Aorta (tissue), 5 donors: ENCODE data around the gene TBX10. TPM values are rescaled to one million over a fixed set of nuclear protein-coding genes. Genes with fewer than 3 reads are reported as not detected.
A peak's percentile ranks its signal among the peaks of the same experiment; 100 is the strongest.

Experiments used
- ATAC-seq: fragments of 200-7000 bp; cut with Tn5 transposase; one replicate; pipeline ENCODE4 v1.9.1; 2022; ENCODE audit warnings: moderate library complexity; ENCODE audit not compliant: low FRiP score
- DNase-seq, 2 donors: peaks; one replicate each; pipeline ENCODE4 v3.0.0-alpha.2; 2020
- H3K27ac ChIP-seq, 2 donors: one replicate each; pipeline ENCODE4 v1.5.1; 2013; ENCODE audit warnings: low read length in 2 of 2, mild to moderate bottlenecking in 2 of 2, moderate library complexity in 2 of 2, control low read depth in 1 of 2, inconsistent platforms in 1 of 2, low read depth in 1 of 2
- H3K27me3 ChIP-seq, 2 donors: one replicate each; pipeline ENCODE4 v1.6.1; 2013; ENCODE audit warnings: control low read depth in 1 of 2, low read length in 1 of 2, mild to moderate bottlenecking in 1 of 2, moderate library complexity in 1 of 2; ENCODE audit not compliant: insufficient read depth in 2 of 2, control insufficient read depth in 1 of 2
- H3K36me3 ChIP-seq, 2 donors: one replicate each; pipeline ENCODE4 v1.6.1; 2013; ENCODE audit warnings: control low read depth in 1 of 2, low read length in 1 of 2, mild to moderate bottlenecking in 1 of 2; ENCODE audit not compliant: insufficient read depth in 2 of 2, control insufficient read depth in 1 of 2
- H3K4me1 ChIP-seq, 2 donors: one replicate each; pipeline ENCODE4 v1.6.1; 2013; ENCODE audit warnings: low read length in 2 of 2, control low read depth in 1 of 2, mild to moderate bottlenecking in 1 of 2, moderate library complexity in 1 of 2; ENCODE audit not compliant: insufficient read depth in 2 of 2, control insufficient read depth in 1 of 2
- H3K4me3 ChIP-seq, 2 donors: one replicate each; pipeline ENCODE4 v1.5.1; 2013; ENCODE audit warnings: low read length in 2 of 2, control low read depth in 1 of 2, mild to moderate bottlenecking in 1 of 2
- H3K9me3 ChIP-seq: one replicate; pipeline ENCODE4 v1.6.1; 2013; ENCODE audit warnings: mild to moderate bottlenecking, low read length; ENCODE audit not compliant: control insufficient read depth
- WGBS, 2 donors: extraction: QIAGEN DNeasy Blood & Tissue Kit; methylation state at CpG; one replicate each; pipeline ENCODE4 v1.1.7; 2013; 5-methylcytosine and 5-hydroxymethylcytosine counted together
- intact Hi-C, 2 donors: fragments of 100-400 bp; cut with DNase I; formaldehyde crosslinking; loops; one replicate each; pipeline versions ENCODE4 v1.14.2 to v1.15.0; 2022
- polyA plus RNA-seq, 2 donors: library from polyadenylated mRNA; stranded (reverse); fragments of 200-250 nt; gene quantifications; one replicate each; pipeline ENCODE4 v1.2.3, GENCODE V29; 2013
- total RNA-seq, 2 donors: library from RNA; stranded (reverse); fragmentation: NEBNext Ultra II Directional; extraction: Animal tissue kit (Norgen Biotek cat#: 25700); gene quantifications; one replicate each; pipeline ENCODE4 v1.2.1, GENCODE V29; 2021
- donor health status: healthy with polysubstance abuse.
- donor health status: Bipolar disorder and iron deficiency.
- donor health status: DM: no; HTN: no; CAD: no.
- donor health status: DM: no; HTN: no; CAD: no.
- donor health status: DM: yes; HTN: yes; CAD: no.

TBX10 gene
- total and polyA plus RNA-seq, 4 donors: 0.23 to 5.4 TPM; not detected in 2

- DNase-seq (peak; percentile 44 to 50), ATAC-seq (no peak)
- Histone ChIP-seq H3K4me3 (no peak overlapping the region), H3K9me3 (no peaks in the 10 kb centered on the region), H3K27ac (no peak overlapping the region), H3K4me1 (no peaks in the 10 kb centered on the region), H3K27me3 (no peaks in the 10 kb centered on the region), H3K36me3 (no peaks in the 10 kb centered on the region)
- 71 to 79% methylated on average over 12 of the region's 12 CpGs for WGBS, 2 donors
- intact Hi-C loops: no loop called here
Observed at GRCh38 chr11:67648796-67649613, 9.4 kb upstream of the TBX10 start.

- Histone ChIP-seq H3K4me3 (no peak overlapping the region), H3K27ac (no peak overlapping the region), H3K9me3 (no peaks in the 10 kb centered on the region), H3K27me3 (no peaks in the 10 kb centered on the region), H3K36me3 (no peaks in the 10 kb centered on the region), H3K4me1 (no peaks in the 10 kb centered on the region)
- intact Hi-C loops: no loop called here
- ATAC-seq: no peak
- peak; percentile 38 to 69 for DNase-seq
- 72 to 85% methylated on average over 12 of the region's 12 CpGs for WGBS, 2 donors
Observed at GRCh38 chr11:67648140-67648795, 8.7 kb upstream of the TBX10 start.

- 66 to 78% methylated on average over 13 to 15 of the region's 15 CpGs for WGBS, 2 donors
- no peaks in the 10 kb centered on the region for H3K9me3 ChIP-seq
- H3K27me3 ChIP-seq: no peaks in the 10 kb centered on the region
- H3K27ac ChIP-seq: no peak overlapping the region
- H3K4me3 ChIP-seq: no peak overlapping the region
- intact Hi-C loops: no loop called here
- no peaks in the 10 kb centered on the region for H3K36me3 ChIP-seq
- no peak for ATAC-seq
- peak in 1 of 2 donors; percentile 64 for DNase-seq
- H3K4me1 ChIP-seq: no peaks in the 10 kb centered on the region
Observed at GRCh38 chr11:67647471-67647870, 7.9 kb upstream of the TBX10 start.

- no peaks in the 10 kb centered on the region for H3K4me1 ChIP-seq
- no peak overlapping the region for H3K4me3 ChIP-seq
- no peaks in the 10 kb centered on the region for H3K27me3 ChIP-seq
- peak; percentile 48 to 57 for DNase-seq
- no peak overlapping the region for H3K27ac ChIP-seq
- no peaks in the 10 kb centered on the region for H3K36me3 ChIP-seq
- intact Hi-C loops: no loop called here
- no peaks in the 10 kb centered on the region for H3K9me3 ChIP-seq
- WGBS, 2 donors: 77 to 83% methylated on average over 22 to 24 of the region's 24 CpGs
- no peak for ATAC-seq
Observed at GRCh38 chr11:67646535-67647336, 7.2 kb upstream of the TBX10 start.

GRCh38 chr11:67645521-67646461 lies 6.2 kb upstream of the TBX10 start:
- ATAC-seq (no peak), DNase-seq (peak in 1 of 2 donors; percentile 62)
- intact Hi-C loops: no loop called here
- Histone ChIP-seq H3K36me3 (no peaks in the 10 kb centered on the region), H3K9me3 (no peaks in the 10 kb centered on the region), H3K4me3 (no peak overlapping the region), H3K4me1 (no peaks in the 10 kb centered on the region), H3K27ac (no peak overlapping the region), H3K27me3 (no peaks in the 10 kb centered on the region)
- 80 to 85% methylated on average over 22 to 24 of the region's 24 CpGs for WGBS, 2 donors

- no peak for ATAC-seq
- intact Hi-C loops: no loop called here
- WGBS, 2 donors: 91 to 92% methylated on average over 22 of the region's 22 CpGs
Observed at GRCh38 chr11:67644472-67645418, 5.2 kb upstream of the TBX10 start.

GRCh38 chr11:67644042-67644441 lies 4.5 kb upstream of the TBX10 start:
- Histone ChIP-seq H3K9me3 (no peaks in the 10 kb centered on the region), H3K4me3 (no peak overlapping the region), H3K4me1 (no peaks in the 10 kb centered on the region), H3K36me3 (no peaks in the 10 kb centered on the region), H3K27ac (no peak overlapping the region), H3K27me3 (no peaks in the 10 kb centered on the region)
- no peak for ATAC-seq
- peak in 1 of 2 donors; percentile 13 for DNase-seq
- intact Hi-C loops: no loop called here
- 90 to 91% methylated on average over 5 of the region's 5 CpGs for WGBS, 2 donors

More at GRCh38 chr11:67644472-67645418, 5.2 kb upstream of the TBX10 start:
- Histone ChIP-seq H3K4me1 (no peaks in the 10 kb centered on the region), H3K27me3 (no peaks in the 10 kb centered on the region), H3K4me3 (no peak overlapping the region), H3K27ac (no peak overlapping the region), H3K9me3 (no peaks in the 10 kb centered on the region), H3K36me3 (no peaks in the 10 kb centered on the region)
- DNase-seq: peak; percentile 43 to 63
